ENCODE results near the gene CST11.

- no peak for TF ChIP-seq POLR2A (IDR thresholded peaks at IDR 0.05)
- TF ChIP-seq CTCF (IDR thresholded peaks at IDR 0.05), result no peak
Observed at GRCh38 chr20:23437126-23437899, 15.4 kb downstream of the CST11 start.

All from lower leg skin (tissue), 3 donors.